Measurements from ENCODE around the gene NT5M.
"Not testable (repeated sequence)": the region's sequence is repeated elsewhere in the genome, so short reads cannot be mapped to it uniquely, and the experiment has no call there.

NT5M gene

DNA sequence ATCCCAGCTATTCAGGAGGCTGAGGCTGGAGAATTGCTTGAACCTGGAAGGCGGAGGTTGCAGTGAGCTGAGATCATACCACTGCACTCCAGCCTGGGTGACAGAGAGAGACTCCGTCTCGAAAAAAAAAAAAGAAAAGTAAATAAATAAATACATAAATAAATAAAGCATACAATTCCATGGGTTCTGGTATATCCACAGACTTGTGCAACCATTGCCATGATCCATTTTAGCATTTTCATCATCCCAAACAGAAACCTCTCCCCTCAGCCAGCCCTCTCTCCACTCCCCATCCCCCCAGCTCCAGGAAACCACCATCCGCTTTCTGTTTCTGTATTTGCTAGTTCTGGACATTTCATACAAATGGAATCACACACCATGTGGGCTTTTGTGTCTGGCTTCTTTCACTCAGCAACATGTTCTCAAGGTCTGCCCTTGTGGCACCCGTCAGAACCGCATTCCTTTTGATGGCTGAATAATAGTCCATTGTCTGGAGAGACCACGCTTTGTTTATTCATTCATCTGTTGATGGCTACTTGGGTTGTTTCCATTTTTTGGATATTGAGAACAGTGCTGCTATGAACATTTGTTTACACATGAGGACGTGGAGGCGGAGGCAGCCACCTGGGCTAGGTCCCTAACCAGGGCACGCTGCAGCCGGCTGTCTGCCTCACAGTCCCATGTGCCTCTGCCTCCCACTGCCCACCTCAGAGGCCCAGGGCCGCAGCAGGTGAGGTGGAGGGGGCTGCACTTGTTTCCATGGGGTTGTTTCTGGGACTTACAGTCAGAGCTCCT, 76.2 kb downstream of the NT5M start:
- TF ChIP-seq, protein P1, sequence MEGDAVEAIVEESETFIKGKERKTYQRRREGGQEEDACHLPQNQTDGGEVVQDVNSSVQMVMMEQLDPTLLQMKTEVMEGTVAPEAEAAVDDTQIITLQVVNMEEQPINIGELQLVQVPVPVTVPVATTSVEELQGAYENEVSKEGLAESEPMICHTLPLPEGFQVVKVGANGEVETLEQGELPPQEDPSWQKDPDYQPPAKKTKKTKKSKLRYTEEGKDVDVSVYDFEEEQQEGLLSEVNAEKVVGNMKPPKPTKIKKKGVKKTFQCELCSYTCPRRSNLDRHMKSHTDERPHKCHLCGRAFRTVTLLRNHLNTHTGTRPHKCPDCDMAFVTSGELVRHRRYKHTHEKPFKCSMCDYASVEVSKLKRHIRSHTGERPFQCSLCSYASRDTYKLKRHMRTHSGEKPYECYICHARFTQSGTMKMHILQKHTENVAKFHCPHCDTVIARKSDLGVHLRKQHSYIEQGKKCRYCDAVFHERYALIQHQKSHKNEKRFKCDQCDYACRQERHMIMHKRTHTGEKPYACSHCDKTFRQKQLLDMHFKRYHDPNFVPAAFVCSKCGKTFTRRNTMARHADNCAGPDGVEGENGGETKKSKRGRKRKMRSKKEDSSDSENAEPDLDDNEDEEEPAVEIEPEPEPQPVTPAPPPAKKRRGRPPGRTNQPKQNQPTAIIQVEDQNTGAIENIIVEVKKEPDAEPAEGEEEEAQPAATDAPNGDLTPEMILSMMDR (IDR thresholded peaks at IDR 0.05; ENCODE audit: borderline replicate concordance, control extremely low read depth, extremely low read depth, insufficient read depth, missing control alignments) = no peak
- no peak for DNase-seq (ENCODE audit: low spot score)
- in situ Hi-C loops (cut with MboI; ENCODE audit: low sequenced_read_pairs, unreplicated experiment) = no loop called here

DNA sequence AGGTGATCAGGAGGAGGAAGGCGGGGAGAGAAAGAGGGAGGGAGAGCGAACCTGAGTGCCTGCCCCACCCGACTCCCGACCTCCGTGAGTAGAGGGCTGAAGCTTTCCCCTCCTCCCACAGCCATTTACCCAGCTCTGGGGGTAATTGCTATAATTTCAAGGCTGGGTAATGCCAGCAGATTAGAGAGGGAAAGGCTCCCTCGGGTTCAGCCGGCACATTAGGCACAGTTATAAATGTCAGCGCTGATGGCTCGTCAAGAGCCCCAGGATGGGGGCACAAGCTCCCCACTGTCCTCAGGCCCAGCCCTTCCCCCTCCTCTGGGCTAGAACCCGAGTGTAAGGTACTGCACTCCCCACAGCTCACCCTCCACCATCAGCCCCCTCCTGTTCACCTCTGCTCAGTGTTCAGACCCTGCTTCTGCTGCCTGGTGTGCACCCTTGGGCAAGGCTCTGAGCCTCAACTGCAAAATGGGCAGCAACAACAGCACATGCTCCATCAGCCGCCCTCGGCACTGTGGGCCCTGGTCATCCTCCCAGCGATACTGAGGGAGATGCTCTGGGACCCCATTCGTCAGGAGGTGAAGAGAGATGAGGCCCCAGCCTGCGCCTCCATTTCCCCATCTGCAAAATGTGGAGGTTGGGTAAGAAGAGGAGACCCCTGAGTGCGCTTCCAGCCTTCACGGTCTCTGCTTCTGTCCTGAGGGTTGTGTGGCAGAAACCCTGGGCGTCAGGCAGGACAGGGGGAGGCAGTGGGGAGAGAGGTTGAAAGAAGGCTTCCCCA, 77.2 kb downstream of the NT5M start:
- no peak for DNase-seq (ENCODE audit: low spot score)
- in situ Hi-C loops (cut with MboI; ENCODE audit: low sequenced_read_pairs, unreplicated experiment) = no loop called here
- TF ChIP-seq, protein P1 (IDR thresholded peaks at IDR 0.05; ENCODE audit: borderline replicate concordance, control extremely low read depth, extremely low read depth, insufficient read depth, missing control alignments) = no peak

DNA sequence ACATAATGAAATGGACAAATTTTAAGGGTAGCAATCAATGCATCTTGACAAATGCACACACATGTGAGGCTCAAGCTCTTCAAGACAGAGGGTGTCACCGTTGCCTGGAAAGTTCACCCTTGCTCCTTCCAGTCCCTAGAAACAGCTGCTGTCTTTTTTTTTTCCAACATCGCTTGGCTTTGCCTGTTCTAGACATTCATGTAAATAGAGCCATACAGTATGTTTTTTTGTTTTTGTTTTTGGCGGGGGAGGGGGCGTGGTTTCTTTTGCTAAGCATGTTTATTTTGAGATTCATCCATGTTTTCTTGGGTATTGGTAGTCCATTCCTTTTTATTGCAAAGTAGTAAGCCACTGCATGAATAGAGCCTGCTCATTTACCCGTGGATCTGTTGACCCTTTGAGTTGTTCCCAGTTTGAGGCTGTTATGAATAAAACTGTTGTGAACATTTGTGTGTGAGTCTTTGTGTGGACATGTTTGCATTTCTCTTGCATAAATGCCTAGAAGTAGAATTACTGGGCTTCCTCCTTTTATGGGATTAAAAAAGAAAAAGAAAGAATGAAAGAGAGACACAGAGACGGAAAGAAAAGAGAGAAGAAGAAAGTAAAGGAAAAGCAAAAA, 78.4 kb downstream of the NT5M start:
- DNase-seq (ENCODE audit: low spot score) = no peak
- TF ChIP-seq, protein P1 (IDR thresholded peaks at IDR 0.05; ENCODE audit: borderline replicate concordance, control extremely low read depth, extremely low read depth, insufficient read depth, missing control alignments) = no peak
- in situ Hi-C loops (cut with MboI; ENCODE audit: low sequenced_read_pairs, unreplicated experiment) = no loop called here

DNA sequence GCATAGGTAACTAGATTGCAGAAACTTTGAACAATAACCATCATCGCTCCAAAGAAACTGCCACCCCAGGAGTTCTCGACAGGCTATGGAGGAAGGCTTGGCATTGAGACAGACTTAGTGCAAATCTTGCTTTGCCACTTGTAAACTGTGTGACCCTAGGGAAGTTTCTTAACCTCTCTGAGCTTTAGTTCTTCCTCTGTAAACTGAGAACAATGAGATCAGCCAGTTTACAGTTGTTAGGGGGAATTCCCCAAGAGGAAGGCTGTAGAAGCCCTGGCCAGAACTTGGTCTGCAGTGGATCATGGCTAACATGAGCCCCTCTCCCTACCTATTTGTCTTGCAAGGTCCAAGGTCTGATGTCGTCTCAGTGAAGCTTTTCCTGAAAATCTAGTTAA, 78.9 kb downstream of the NT5M start:
- no peak for DNase-seq (ENCODE audit: low spot score)
- in situ Hi-C loops (cut with MboI; ENCODE audit: low sequenced_read_pairs, unreplicated experiment) = no loop called here
- TF ChIP-seq, protein P1 (IDR thresholded peaks at IDR 0.05; ENCODE audit: borderline replicate concordance, control extremely low read depth, extremely low read depth, insufficient read depth, missing control alignments) = no peak

DNA sequence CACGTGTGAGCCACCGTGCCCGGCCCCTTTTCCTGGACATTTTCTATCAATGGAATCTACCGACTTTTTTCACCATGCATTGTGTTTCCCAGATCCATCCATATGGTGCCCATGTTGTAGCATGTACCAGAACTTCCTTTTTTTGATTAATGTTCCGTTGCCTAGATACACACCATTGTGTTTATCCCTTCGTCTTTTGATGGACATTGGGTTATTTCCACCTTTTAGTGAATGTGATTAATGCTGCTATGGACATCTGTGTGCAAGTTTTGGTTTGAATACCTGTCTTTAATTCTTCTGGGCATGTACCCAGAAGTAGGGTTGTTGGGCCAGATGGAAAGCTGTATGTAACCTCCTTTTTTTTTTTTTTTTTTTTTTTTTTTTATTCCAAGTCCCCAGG, 79.8 kb downstream of the NT5M start:
- in situ Hi-C loops (cut with MboI; ENCODE audit: low sequenced_read_pairs, unreplicated experiment) = no loop called here
- DNase-seq (ENCODE audit: low spot score) = no peak
- TF ChIP-seq, protein P1 (IDR thresholded peaks at IDR 0.05; ENCODE audit: borderline replicate concordance, control extremely low read depth, extremely low read depth, insufficient read depth, missing control alignments) = no peak

DNA sequence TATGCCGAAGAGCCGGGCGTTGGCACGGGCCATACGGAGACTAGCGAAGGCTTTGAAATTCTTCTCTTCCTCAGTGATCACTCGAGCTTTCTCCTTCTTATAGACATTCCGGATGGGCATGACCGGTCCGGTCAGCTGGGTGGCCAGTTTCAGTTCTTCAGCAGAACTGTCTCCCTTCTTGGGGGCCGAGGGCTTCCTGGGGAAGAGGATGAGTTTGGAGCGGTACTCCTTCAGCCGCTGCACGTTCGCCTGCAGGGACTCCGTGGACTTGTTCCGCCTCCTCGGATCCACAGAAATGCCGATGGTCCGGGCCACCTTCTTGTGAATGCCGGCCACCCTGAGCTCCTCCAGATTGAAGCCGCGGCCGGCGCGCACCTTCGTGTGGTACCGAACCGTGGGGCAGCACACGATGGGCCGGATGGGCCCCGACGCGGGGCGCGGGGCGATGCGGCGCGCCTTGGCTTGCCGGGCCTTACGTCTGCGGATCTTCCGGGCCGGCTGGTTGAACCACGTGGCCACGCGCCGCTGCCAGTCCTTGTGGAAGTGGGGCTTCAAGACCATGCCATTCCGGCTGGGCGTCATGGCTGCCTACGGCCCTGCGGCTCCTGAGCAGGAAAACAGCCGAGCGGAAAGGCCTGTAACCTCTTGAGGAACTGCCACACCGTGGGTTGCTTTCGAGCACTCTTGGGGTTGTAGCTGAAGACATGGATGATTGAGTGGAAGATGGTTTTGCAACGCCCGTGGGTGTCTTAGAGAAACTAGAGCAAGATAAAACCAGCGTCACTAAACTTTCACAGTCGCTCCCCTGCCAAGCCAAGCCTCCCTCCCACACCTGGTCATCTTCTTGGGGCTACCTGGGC, 80.5 kb downstream of the NT5M start:
- in situ Hi-C loops (cut with MboI; ENCODE audit: low sequenced_read_pairs, unreplicated experiment); DNase-seq (ENCODE audit: low spot score): not testable (repeated sequence)

Data from GM13976 (cell line).